HepG2 (cell line): ENCODE measurements around the gene ZSCAN2.
"Not testable (repeated sequence)": the region's sequence is repeated elsewhere in the genome, so short reads cannot be mapped to it uniquely, and the experiment has no call there.

Source experiments
- HMGA1 ChIP-seq: sonication (generic); formaldehyde crosslinking; conservative IDR thresholded peaks from 2 replicates; pipeline ENCODE4 v1.4.0; 2020; ENCODE audit warnings: missing genetic modification reagents
- HOXA7 ChIP-seq: sonication (generic); formaldehyde crosslinking; IDR thresholded peaks from 2 replicates; pipeline ENCODE4 v1.8.1; 2022; ENCODE audit warnings: mild to moderate bottlenecking, missing genetic modification reagents, moderate library complexity
- POLR2A ChIP-seq, 2 experiments: IDR thresholded peaks; 2 replicates each; pipeline ENCODE4 v1.6.1; 2011; ENCODE audit warnings: low read depth in 2 of 2, low read length in 2 of 2, mild to moderate bottlenecking in 1 of 2, moderate library complexity in 1 of 2; ENCODE audit not compliant: insufficient read depth in 1 of 2
- PRPF4 ChIP-seq: fragments of 200-400 bp; formaldehyde crosslinking; IDR thresholded peaks from 2 replicates; pipeline ENCODE4 v1.6.1; 2016; ENCODE audit warnings: low read length, low read depth; ENCODE audit not compliant: poor library complexity, severe bottlenecking
- RBM22 ChIP-seq: fragments of 200-400 bp; formaldehyde crosslinking; optimal IDR thresholded peaks from 2 replicates; pipeline ENCODE3; 2017; ENCODE audit warnings: mild to moderate bottlenecking, low read length, moderate library complexity
- ZNF549 ChIP-seq: sonication (generic); formaldehyde crosslinking; IDR thresholded peaks from 2 replicates; pipeline ENCODE4 v1.5.0; 2020; ENCODE audit warnings: missing genetic modification reagents
- TF ChIP-seq, protein P1 (sequence below): sonication (generic); formaldehyde crosslinking; IDR thresholded peaks from 2 replicates; pipeline ENCODE4 v1.4.0; 2020; ENCODE audit warnings: missing genetic modification reagents, mild to moderate bottlenecking, borderline replicate concordance
- TF ChIP-seq, protein P2 (sequence below): IDR thresholded peaks from 2 replicates; pipeline ENCODE4 v1.6.1; 2012; ENCODE audit warnings: inconsistent platforms
- TF ChIP-seq, protein P3 (sequence below), 2 experiments: sonication (generic) in 1 of 2; formaldehyde crosslinking in 1 of 2; IDR thresholded peaks; 2 replicates each; pipeline versions ENCODE4 v1.5.1 to v1.6.1; 2011 to 2020; ENCODE audit warnings: borderline replicate concordance in 1 of 2, low read depth in 1 of 2, low read length in 1 of 2, mild to moderate bottlenecking in 1 of 2, missing genetic modification reagents in 1 of 2, moderate library complexity in 1 of 2

DNA sequence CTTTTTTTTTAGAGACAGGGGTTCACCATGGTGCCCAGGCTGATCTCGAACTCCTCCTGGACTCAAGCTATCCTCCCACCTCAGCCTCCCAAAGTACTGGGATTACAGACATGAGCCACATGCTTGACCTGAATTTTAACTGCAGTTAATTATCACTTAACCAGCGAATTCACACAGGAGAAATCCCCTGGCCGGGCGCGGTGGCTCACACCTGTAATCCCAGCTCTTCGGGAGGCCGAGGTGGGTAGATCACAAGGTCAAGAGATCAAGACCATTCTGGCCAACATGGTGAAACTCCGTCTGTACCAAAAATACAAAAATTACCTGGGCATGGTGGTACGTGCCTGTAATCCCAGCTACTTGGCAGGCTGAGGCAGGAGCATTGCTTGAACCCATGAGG is 41.1 kb downstream of the ZSCAN2 start:
- TF ChIP-seq, protein P1, sequence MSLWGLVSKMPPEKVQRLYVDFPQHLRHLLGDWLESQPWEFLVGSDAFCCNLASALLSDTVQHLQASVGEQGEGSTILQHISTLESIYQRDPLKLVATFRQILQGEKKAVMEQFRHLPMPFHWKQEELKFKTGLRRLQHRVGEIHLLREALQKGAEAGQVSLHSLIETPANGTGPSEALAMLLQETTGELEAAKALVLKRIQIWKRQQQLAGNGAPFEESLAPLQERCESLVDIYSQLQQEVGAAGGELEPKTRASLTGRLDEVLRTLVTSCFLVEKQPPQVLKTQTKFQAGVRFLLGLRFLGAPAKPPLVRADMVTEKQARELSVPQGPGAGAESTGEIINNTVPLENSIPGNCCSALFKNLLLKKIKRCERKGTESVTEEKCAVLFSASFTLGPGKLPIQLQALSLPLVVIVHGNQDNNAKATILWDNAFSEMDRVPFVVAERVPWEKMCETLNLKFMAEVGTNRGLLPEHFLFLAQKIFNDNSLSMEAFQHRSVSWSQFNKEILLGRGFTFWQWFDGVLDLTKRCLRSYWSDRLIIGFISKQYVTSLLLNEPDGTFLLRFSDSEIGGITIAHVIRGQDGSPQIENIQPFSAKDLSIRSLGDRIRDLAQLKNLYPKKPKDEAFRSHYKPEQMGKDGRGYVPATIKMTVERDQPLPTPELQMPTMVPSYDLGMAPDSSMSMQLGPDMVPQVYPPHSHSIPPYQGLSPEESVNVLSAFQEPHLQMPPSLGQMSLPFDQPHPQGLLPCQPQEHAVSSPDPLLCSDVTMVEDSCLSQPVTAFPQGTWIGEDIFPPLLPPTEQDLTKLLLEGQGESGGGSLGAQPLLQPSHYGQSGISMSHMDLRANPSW (CRISPR knock-in tag): not testable (repeated sequence)
- not testable (repeated sequence) for TF ChIP-seq HMGA1 (CRISPR knock-in tag); HOXA7; POLR2A (IDR thresholded peaks at IDR 0.05; ENCODE audit: insufficient read depth in 1 of 2, low read depth in 2 of 2, low read length in 2 of 2); PRPF4; RBM22; ZNF549 (CRISPR knock-in tag)
- TF ChIP-seq, protein P2, sequence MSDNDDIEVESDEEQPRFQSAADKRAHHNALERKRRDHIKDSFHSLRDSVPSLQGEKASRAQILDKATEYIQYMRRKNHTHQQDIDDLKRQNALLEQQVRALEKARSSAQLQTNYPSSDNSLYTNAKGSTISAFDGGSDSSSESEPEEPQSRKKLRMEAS: not testable (repeated sequence)
- TF ChIP-seq, protein P3, sequence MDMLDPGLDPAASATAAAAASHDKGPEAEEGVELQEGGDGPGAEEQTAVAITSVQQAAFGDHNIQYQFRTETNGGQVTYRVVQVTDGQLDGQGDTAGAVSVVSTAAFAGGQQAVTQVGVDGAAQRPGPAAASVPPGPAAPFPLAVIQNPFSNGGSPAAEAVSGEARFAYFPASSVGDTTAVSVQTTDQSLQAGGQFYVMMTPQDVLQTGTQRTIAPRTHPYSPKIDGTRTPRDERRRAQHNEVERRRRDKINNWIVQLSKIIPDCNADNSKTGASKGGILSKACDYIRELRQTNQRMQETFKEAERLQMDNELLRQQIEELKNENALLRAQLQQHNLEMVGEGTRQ (IDR thresholded peaks at IDR 0.05; ENCODE audit: low read depth, low read length): not testable (repeated sequence)
- TF ChIP-seq, protein P3 (CRISPR knock-in tag; IDR thresholded peaks at IDR 0.05; ENCODE audit: borderline replicate concordance): not testable (repeated sequence)
